Cardiac fibroblast (primary cell): ENCODE data around the gene GPATCH11.

Source experiments
- DNase-seq, 2 donors: peaks; one replicate each; pipeline versions ENCODE4 v3.0.0 to v3.0.0-alpha.2; 2010; ENCODE audit warnings: low read depth in 2 of 2
- H3K4me3 ChIP-seq, 2 donors: replicated peaks in 1 of 2; 1 replicate in 1 of 2; 2 replicates in 1 of 2; pipeline ENCODE4 v1.5.1; 2011; ENCODE audit warnings: low read depth in 2 of 2, low read length in 2 of 2, mild to moderate bottlenecking in 2 of 2, moderate library complexity in 1 of 2
- CTCF ChIP-seq: IDR thresholded peaks from one replicate; pipeline ENCODE4 v1.5.1; 2011; ENCODE audit warnings: low read depth, mild to moderate bottlenecking, low read length, inconsistent platforms

The GPATCH11 gene

DNA sequence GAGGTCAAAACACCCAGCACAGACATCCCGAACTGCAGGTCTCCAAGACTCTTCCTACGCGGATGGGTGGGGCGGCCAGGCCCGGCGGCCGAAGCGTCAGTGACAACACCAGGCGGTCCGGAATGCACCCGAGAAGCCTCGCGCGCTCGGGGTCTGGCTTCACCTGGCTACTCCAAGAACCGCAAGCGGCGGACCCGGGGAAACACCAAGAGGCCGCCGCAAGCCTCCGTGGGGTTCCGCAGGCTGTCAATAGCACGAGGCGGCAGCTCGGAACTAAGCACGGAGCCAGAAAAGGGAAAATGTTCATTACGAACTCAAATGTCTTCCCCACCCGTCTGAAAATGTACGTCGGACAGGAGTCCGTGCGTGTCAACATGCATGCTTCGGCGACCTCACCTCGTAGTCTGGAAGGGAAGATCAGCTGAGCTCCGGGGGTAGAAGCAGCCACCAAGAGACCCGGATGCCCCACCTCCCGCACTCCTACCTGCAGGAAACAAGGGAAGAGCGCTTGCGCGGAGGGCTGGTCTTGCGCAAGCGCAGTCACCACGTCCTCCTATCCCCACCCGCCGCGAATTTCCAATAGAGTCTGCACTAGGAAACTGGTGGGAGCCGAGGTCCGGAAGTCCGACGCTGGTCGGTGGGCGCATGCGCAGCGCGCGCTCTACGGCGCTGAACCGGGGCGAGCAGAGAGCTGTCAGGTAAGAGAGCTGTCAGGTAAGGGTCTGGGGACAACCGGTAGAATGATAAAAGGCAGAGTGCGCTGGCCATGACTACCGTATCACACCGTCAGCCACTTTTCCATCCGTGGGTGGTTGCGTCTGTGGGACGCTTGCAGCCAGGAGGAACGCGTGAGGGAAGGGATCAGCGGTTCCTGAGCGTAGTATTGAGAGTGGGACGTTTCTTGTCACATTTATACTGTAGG, at the start of gene GPATCH11, which contains the start of gene HEATR5B:
GPATCH11 (plus strand) TSS at position 646 of the 922 bp plus-strand sequence. CDS start 3,864 bp downstream, outside the sequence.
HEATR5B (minus strand) TSS at position 500 of the 922 bp plus-strand sequence. CDS start 958 bp downstream, outside the sequence.
- peak within 1 kb of the TSS; percentile 71 to 98 for H3K4me3 ChIP-seq
- TF ChIP-seq CTCF, result no peak
- peak; percentile 97 to 98 for DNase-seq

DNA sequence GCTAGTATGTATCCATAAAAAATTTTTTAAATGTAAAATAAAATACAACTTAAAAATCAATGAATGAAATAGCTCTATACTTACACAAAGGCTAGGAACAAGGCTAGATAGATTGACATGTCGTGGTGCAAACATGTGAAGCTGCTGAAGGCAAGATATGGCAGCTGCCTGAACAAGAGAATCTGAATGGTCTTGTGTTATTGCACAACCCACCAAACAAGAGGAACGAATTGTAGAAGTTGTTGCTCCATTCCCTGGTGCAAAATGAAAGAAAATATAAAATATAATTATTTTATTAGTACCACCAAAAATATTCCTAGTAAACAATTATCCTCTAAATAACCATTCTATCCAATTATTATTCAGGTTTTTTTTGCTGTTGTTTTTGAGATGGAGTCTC, 46.5 kb upstream of the GPATCH11 start:
- TF ChIP-seq CTCF, result no peak
- no peak overlapping the region for H3K4me3 ChIP-seq
- DNase-seq, result no peak

DNA sequence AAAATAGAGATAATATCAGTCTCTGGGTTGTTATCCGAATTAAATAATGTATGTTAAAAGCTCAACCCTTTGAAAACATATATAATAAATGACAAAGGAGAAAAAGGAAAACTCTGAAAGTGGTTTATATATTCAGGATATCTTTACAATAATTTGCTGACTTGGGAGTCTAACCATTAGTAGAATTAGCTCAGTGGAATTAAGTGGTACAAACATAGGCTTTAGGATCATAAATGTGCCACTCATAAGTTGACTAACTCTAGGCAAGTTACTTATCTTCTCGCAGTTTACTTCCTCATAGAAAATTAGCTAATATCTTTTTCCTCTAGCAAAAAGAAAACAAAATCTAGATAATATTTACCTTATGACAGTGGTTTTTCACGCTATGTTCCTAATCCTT, 44.7 kb upstream of the GPATCH11 start:
- no peak overlapping the region for H3K4me3 ChIP-seq
- no peak for TF ChIP-seq CTCF
- no peak for DNase-seq

- TF ChIP-seq CTCF, result no peak
- no peak for DNase-seq
- H3K4me3 ChIP-seq, result no peak overlapping the region
These were observed 31.6 kb upstream of the GPATCH11 start for GRCh38 chr2:37052600-37053332.

DNA sequence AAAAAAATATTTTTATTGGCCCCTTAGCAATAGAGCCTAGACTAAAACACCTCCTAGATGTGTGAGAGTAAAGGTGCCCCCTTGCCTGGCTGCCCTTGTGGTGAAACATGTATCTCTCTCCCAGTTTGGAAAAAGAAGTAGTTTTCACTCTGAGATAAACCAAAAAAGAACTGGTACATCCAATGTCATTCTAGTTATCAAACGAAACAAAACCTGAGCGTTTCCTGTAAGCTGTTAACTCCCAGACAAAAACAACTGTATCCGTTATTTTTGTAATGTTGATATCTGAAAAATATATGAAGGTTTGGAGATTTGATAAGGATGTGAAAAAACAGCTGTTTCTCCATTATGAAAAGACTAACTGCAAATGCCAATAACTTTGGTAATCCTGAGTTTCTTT, 24.5 kb upstream of the GPATCH11 start:
- H3K4me3 ChIP-seq, result no peak overlapping the region
- DNase-seq, result no peak
- no peak for TF ChIP-seq CTCF

DNA sequence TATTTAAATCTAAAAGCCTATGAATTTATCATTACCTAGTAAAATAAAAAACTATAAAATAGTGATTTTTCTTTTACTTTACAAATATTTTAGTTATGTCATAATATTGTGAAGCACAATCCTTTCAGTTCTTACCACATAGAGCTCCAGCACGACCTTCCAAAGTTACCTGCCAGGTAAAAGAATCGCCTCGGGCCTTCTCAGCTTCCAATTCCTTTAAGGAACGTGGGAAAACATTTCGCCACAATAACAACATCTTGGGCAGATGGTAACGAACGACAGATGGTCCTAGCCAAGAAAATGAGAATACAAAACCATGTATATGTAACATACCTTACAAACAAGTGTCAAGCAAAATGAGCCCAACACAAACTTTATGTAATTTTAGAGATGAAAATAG, 23.9 kb upstream of the GPATCH11 start:
- TF ChIP-seq CTCF, result no peak
- no peak for DNase-seq
- no peak overlapping the region for H3K4me3 ChIP-seq
